Calu3 (cell line): ENCODE measurements around the gene GOLGA8J. TPM values are rescaled to one million over a fixed set of nuclear protein-coding genes. Genes with fewer than 3 reads are reported as not detected.

ENCODE experiments used
- BruUV-seq: library from RNA; stranded (reverse); fragments of 400-500 nt; replicated peaks from 2 replicates; lab custom pipeline; 2021; lab: Mats Ljungman, UMichigan
- CTCF ChIA-PET: fragments of 300-600 bp; sonication (Branson Sonifier 250); formaldehyde crosslinking; loops from one replicate; lab custom pipeline; 2022; ENCODE audit warnings: antibody characterized with exemption; lab: Charles Lee
- DNase-seq: peaks from one replicate; pipeline ENCODE4 v3.0.0; 2022
- H3K27ac Mint-ChIP-seq: one replicate; pipeline ENCODE4 v1.8.0; 2022; ENCODE audit warnings: mixed read lengths; ENCODE audit not compliant: unreplicated experiment
- H3K27me3 Mint-ChIP-seq: one replicate; pipeline ENCODE4 v1.8.0; 2022; ENCODE audit warnings: mixed read lengths; ENCODE audit not compliant: unreplicated experiment
- H3K36me3 Mint-ChIP-seq: one replicate; pipeline ENCODE4 v1.8.0; 2022; ENCODE audit warnings: mild to moderate bottlenecking, moderate library complexity, mixed read lengths; ENCODE audit not compliant: insufficient read depth, unreplicated experiment
- H3K4me1 Mint-ChIP-seq: one replicate; pipeline ENCODE4 v1.8.0; 2022; ENCODE audit warnings: mild to moderate bottlenecking, low read depth, mixed read lengths; ENCODE audit not compliant: unreplicated experiment
- H3K4me3 Mint-ChIP-seq: one replicate; pipeline ENCODE4 v1.8.0; 2022; ENCODE audit warnings: mild to moderate bottlenecking, low read depth, moderate library complexity, mixed read lengths; ENCODE audit not compliant: unreplicated experiment
- H3K9me3 Mint-ChIP-seq: one replicate; pipeline ENCODE4 v1.8.0; 2022; ENCODE audit warnings: low read depth, mixed read lengths; ENCODE audit not compliant: unreplicated experiment
- CTCF ChIP-seq: fragments of 200-600 bp; IDR thresholded peaks from one replicate; pipeline ENCODE4 v1.8.0; 2022; ENCODE audit warnings: antibody characterized with exemption; ENCODE audit not compliant: unreplicated experiment
- intact Hi-C: fragments of 100-400 bp; cut with micrococcal nuclease; formaldehyde crosslinking; loops from one replicate; pipeline ENCODE4 v1.10.0; 2022; ENCODE audit not compliant: unreplicated experiment
- total RNA-seq: library from RNA; stranded (reverse); gene quantifications from 2 replicates; pipeline ENCODE4 v1.2.3, GENCODE V29; 2022

Gene GOLGA8J
- total RNA-seq, 1 experiment from 2014 or later = not detected

GRCh38 chr15:30038667-30039523 is 43.9 kb upstream of the GOLGA8J start:
- Mint-ChIP-seq H3K4me3 (no peak overlapping the region), H3K36me3 (no peaks in the 10 kb centered on the region), H3K9me3 (no peaks in the 10 kb centered on the region), H3K27me3 (peaks cover 13% of the 10 kb centered on the region), H3K27ac (no peak overlapping the region), H3K4me1 (no peaks in the 10 kb centered on the region)
- no peak for DNase-seq
- BruUV-seq = no TSS peak
- CTCF ChIA-PET = no interaction called here
- intact Hi-C loops = no loop called here
- TF ChIP-seq CTCF = no peak

GRCh38 chr15:30041868-30042267 is 40.9 kb upstream of the GOLGA8J start:
- intact Hi-C loops = no loop called here
- Mint-ChIP-seq H3K9me3 (no peaks in the 10 kb centered on the region), H3K27ac (no peak overlapping the region), H3K4me1 (no peaks in the 10 kb centered on the region), H3K4me3 (no peak overlapping the region), H3K27me3 (peaks cover 8% of the 10 kb centered on the region), H3K36me3 (no peaks in the 10 kb centered on the region)
- no TSS peak for BruUV-seq
- CTCF ChIA-PET = no interaction called here
- TF ChIP-seq CTCF = no peak
- no peak for DNase-seq

GRCh38 chr15:30042556-30042955 is 40.2 kb upstream of the GOLGA8J start:
- no peak for TF ChIP-seq CTCF
- Mint-ChIP-seq H3K4me3 (no peak overlapping the region), H3K9me3 (no peaks in the 10 kb centered on the region), H3K36me3 (no peaks in the 10 kb centered on the region), H3K27me3 (peaks cover 2% of the 10 kb centered on the region), H3K4me1 (no peaks in the 10 kb centered on the region), H3K27ac (no peak overlapping the region)
- DNase-seq = no peak
- no TSS peak for BruUV-seq
- intact Hi-C loops = no loop called here
- CTCF ChIA-PET = no interaction called here

- no peak for DNase-seq
- BruUV-seq = no TSS peak
- H3K27me3 Mint-ChIP-seq = no peaks in the 10 kb centered on the region
- no peak overlapping the region for H3K4me3 Mint-ChIP-seq
- no peaks in the 10 kb centered on the region for H3K4me1 Mint-ChIP-seq
- no peaks in the 10 kb centered on the region for H3K36me3 Mint-ChIP-seq
- H3K27ac Mint-ChIP-seq = no peak overlapping the region
- no peak for TF ChIP-seq CTCF
- intact Hi-C loops = no loop called here
- H3K9me3 Mint-ChIP-seq = no peaks in the 10 kb centered on the region
- CTCF ChIA-PET = no interaction called here
These were observed 39.5 kb upstream of the GOLGA8J start for GRCh38 chr15:30043211-30043655.
